NT2/D1 (cell line): ENCODE data around the gene SDC1.

Experiments used
- SUZ12 ChIP-seq: IDR thresholded peaks from 2 replicates; pipeline ENCODE4 v1.6.1; 2011; ENCODE audit not compliant: insufficient read length, insufficient read depth; ENCODE audit errors: extremely low read depth
- YY1 ChIP-seq: IDR thresholded peaks from 2 replicates; pipeline ENCODE4 v1.6.1; 2011; ENCODE audit not compliant: insufficient read length, insufficient read depth

DNA sequence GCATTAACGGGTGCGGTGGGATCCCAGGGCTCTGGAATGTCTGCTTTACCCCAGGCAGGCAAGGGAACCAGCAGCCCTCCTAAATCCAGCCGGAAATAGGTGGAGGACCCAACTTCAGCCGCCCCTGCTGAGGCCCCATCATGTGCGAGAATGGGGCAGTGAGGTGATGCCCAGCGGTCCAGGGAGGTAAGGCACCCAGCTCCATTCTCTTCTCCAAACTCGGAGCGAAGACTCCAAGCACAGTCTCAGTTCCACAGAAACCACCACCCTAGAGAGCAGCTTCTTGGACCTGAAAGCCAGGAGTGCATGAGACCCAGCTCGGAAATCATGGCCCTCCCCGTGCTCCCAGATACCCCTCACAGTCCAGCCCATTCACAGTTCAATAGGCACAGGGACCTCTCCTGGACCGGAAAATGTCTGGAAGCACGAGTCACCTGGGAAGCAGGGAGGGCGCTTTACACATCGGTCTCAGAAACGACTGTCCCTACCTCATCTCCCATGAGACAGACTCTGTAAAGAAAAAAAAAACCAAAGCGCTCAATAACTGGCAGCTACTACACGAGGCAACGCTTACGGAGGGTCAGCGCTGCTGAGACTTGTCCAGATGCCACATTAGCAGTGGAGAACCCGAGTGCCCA lies 2.0 kb downstream of the SDC1 start:
- no peak for TF ChIP-seq SUZ12
- TF ChIP-seq YY1: no peak
